ENCODE results near the gene ZNF598.
A peak's percentile ranks its signal among the peaks of the same experiment; 100 is the strongest.

ZNF598 gene

GRCh38 chr16:2008631-2009163 lies 924 bp downstream of the ZNF598 start:
- no peak for TF ChIP-seq EZH2phosphoT487 (IDR thresholded peaks at IDR 0.05; ENCODE audit: borderline replicate concordance, low read length)
- TF ChIP-seq CTCF (IDR thresholded peaks at IDR 0.05; ENCODE audit: low read depth, low read length, poor library complexity, severe bottlenecking) = no peak
- Histone ChIP-seq H3F3A (ENCODE audit: control insufficient read depth, insufficient read depth) (no peaks in the 10 kb centered on the region), H3K27ac (ENCODE audit: low read depth, low read length) (peak overlapping the region; percentile 59), H3K79me2 (ENCODE audit: control insufficient read depth, low read length) (peaks cover 70% of the 10 kb centered on the region), H3K4me3 (ENCODE audit: low read length) (peak overlapping the region; percentile 88), H4K20me1 (ENCODE audit: control insufficient read depth, insufficient read depth, low read depth, low read length) (peaks cover 29% of the 10 kb centered on the region), H3K9me2 (replicated peaks; ENCODE audit: control insufficient read depth, low read length) (no peaks in the 10 kb centered on the region), H3K9me3 (ENCODE audit: control insufficient read depth, insufficient read depth, low read length) (no peaks in the 10 kb centered on the region), H3K27me3 (ENCODE audit: control insufficient read depth, low read length) (no peaks in the 10 kb centered on the region), H3K36me3 (ENCODE audit: control insufficient read depth, low read length) (peaks cover 54% of the 10 kb centered on the region), H3K4me2 (ENCODE audit: low read length) (peak overlapping the region; percentile 93), H3K4me1 (ENCODE audit: control insufficient read depth, low read length) (peaks cover 50% of the 10 kb centered on the region)

- Histone ChIP-seq H3K27ac (ENCODE audit: low read depth, low read length) (peak overlapping the region; percentile 59), H3K4me1 (ENCODE audit: control insufficient read depth, low read length) (peaks cover 50% of the 10 kb centered on the region), H3K27me3 (ENCODE audit: control insufficient read depth, low read length) (no peaks in the 10 kb centered on the region), H3K4me3 (ENCODE audit: low read length) (peak overlapping the region; percentile 88), H3K36me3 (ENCODE audit: control insufficient read depth, low read length) (peaks cover 61% of the 10 kb centered on the region), H3K79me2 (ENCODE audit: control insufficient read depth, low read length) (peaks cover 76% of the 10 kb centered on the region), H3K9me3 (ENCODE audit: control insufficient read depth, insufficient read depth, low read length) (no peaks in the 10 kb centered on the region), H3K9me2 (replicated peaks; ENCODE audit: control insufficient read depth, low read length) (no peaks in the 10 kb centered on the region), H3K4me2 (ENCODE audit: low read length) (peak overlapping the region; percentile 93), H3F3A (ENCODE audit: control insufficient read depth, insufficient read depth) (no peaks in the 10 kb centered on the region), H4K20me1 (ENCODE audit: control insufficient read depth, insufficient read depth, low read depth, low read length) (peaks cover 35% of the 10 kb centered on the region)
- no peak for TF ChIP-seq CTCF (IDR thresholded peaks at IDR 0.05; ENCODE audit: low read depth, low read length, poor library complexity, severe bottlenecking)
- no peak for TF ChIP-seq EZH2phosphoT487 (IDR thresholded peaks at IDR 0.05; ENCODE audit: borderline replicate concordance, low read length)
Measured at GRCh38 chr16:2008009-2008526, 1.6 kb downstream of the ZNF598 start.

- H3K79me2 ChIP-seq (ENCODE audit: control insufficient read depth, low read length) = peaks cover 84% of the 10 kb centered on the region
- peak overlapping the region; percentile 93 for H3K4me2 ChIP-seq (ENCODE audit: low read length)
- peaks cover 69% of the 10 kb centered on the region for H3K36me3 ChIP-seq (ENCODE audit: control insufficient read depth, low read length)
- H3K4me3 ChIP-seq (ENCODE audit: low read length) = peak overlapping the region; percentile 88
- H4K20me1 ChIP-seq (ENCODE audit: control insufficient read depth, insufficient read depth, low read depth, low read length) = peaks cover 38% of the 10 kb centered on the region
- H3F3A ChIP-seq (ENCODE audit: control insufficient read depth, insufficient read depth) = no peaks in the 10 kb centered on the region
- H3K27ac ChIP-seq (ENCODE audit: low read depth, low read length) = peak overlapping the region; percentile 59
- no peaks in the 10 kb centered on the region for H3K9me3 ChIP-seq (ENCODE audit: control insufficient read depth, insufficient read depth, low read length)
- TF ChIP-seq EZH2phosphoT487 (IDR thresholded peaks at IDR 0.05; ENCODE audit: borderline replicate concordance, low read length) (no peak), CTCF (IDR thresholded peaks at IDR 0.05; ENCODE audit: low read depth, low read length, poor library complexity, severe bottlenecking) (no peak)
- H3K4me1 ChIP-seq (ENCODE audit: control insufficient read depth, low read length) = peaks cover 50% of the 10 kb centered on the region
- H3K9me2 ChIP-seq (replicated peaks; ENCODE audit: control insufficient read depth, low read length) = no peaks in the 10 kb centered on the region
- H3K27me3 ChIP-seq (ENCODE audit: control insufficient read depth, low read length) = no peaks in the 10 kb centered on the region
Measured at GRCh38 chr16:2007081-2007836, 2.4 kb downstream of the ZNF598 start.
